ENCODE measurements around the gene FOXE1.

FOXE1 gene

GRCh38 chr9:97860451-97861147 is 7.6 kb downstream of the FOXE1 start:
- Histone ChIP-seq H3K27me3 (ENCODE audit: insufficient read depth, poor library complexity, severe bottlenecking) (no peaks in the 10 kb centered on the region), H3K9me3 (ENCODE audit: severe bottlenecking) (no peaks in the 10 kb centered on the region), H3K36me3 (ENCODE audit: low read depth) (no peaks in the 10 kb centered on the region), H3K4me1 (ENCODE audit: insufficient read depth, poor library complexity, severe bottlenecking) (no peaks in the 10 kb centered on the region), H3K27ac (ENCODE audit: poor library complexity, severe bottlenecking) (no peak overlapping the region), H3K4me3 (ENCODE audit: severe bottlenecking) (no peak overlapping the region)
- ATAC-seq (ENCODE audit: low read depth) (no peak), DNase-seq (ENCODE audit: low spot score) (no peak)
- TF ChIP-seq, protein P1, sequence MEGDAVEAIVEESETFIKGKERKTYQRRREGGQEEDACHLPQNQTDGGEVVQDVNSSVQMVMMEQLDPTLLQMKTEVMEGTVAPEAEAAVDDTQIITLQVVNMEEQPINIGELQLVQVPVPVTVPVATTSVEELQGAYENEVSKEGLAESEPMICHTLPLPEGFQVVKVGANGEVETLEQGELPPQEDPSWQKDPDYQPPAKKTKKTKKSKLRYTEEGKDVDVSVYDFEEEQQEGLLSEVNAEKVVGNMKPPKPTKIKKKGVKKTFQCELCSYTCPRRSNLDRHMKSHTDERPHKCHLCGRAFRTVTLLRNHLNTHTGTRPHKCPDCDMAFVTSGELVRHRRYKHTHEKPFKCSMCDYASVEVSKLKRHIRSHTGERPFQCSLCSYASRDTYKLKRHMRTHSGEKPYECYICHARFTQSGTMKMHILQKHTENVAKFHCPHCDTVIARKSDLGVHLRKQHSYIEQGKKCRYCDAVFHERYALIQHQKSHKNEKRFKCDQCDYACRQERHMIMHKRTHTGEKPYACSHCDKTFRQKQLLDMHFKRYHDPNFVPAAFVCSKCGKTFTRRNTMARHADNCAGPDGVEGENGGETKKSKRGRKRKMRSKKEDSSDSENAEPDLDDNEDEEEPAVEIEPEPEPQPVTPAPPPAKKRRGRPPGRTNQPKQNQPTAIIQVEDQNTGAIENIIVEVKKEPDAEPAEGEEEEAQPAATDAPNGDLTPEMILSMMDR (IDR thresholded peaks at IDR 0.05; ENCODE audit: poor library complexity, severe bottlenecking) = no peak

- ATAC-seq (ENCODE audit: low read depth) = no peak
- H3K4me3 ChIP-seq (ENCODE audit: severe bottlenecking) = no peak overlapping the region
- no peaks in the 10 kb centered on the region for H3K27me3 ChIP-seq (ENCODE audit: insufficient read depth, poor library complexity, severe bottlenecking)
- H3K36me3 ChIP-seq (ENCODE audit: low read depth) = no peaks in the 10 kb centered on the region
- no peaks in the 10 kb centered on the region for H3K4me1 ChIP-seq (ENCODE audit: insufficient read depth, poor library complexity, severe bottlenecking)
- TF ChIP-seq, protein P1 (IDR thresholded peaks at IDR 0.05; ENCODE audit: poor library complexity, severe bottlenecking) = no peak
- no peak overlapping the region for H3K27ac ChIP-seq (ENCODE audit: poor library complexity, severe bottlenecking)
- no peak for DNase-seq (ENCODE audit: low spot score)
- no peaks in the 10 kb centered on the region for H3K9me3 ChIP-seq (ENCODE audit: severe bottlenecking)
Observed at GRCh38 chr9:97861148-97861475, 8.1 kb downstream of the FOXE1 start.

DNA sequence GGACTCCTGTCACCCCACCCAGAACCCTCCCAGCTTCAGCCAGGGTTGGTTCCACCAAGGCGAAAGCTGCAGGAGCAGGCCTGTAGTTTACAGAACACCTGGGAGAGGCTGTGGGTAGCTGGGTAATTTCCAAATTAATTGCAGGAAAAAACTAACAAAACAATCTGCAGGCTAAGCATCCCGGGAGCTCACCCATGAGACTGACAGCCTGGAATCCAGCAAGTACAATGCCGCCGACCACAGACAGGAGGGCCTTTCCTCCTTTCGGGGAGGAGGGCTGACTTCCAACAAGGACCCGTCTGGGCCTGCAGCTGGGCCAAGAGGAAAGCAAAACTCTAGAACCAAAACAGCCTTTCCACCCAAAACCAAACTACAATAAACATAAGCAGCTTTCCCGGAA is 10.3 kb downstream of the FOXE1 start:
- TF ChIP-seq, protein P1 (IDR thresholded peaks at IDR 0.05; ENCODE audit: poor library complexity, severe bottlenecking) = no peak
- no peak overlapping the region for H3K27ac ChIP-seq (ENCODE audit: poor library complexity, severe bottlenecking)
- H3K4me1 ChIP-seq (ENCODE audit: insufficient read depth, poor library complexity, severe bottlenecking) = no peaks in the 10 kb centered on the region
- no peak for DNase-seq (ENCODE audit: low spot score)
- no peak overlapping the region for H3K4me3 ChIP-seq (ENCODE audit: severe bottlenecking)
- peaks cover 8% of the 10 kb centered on the region for H3K9me3 ChIP-seq (ENCODE audit: severe bottlenecking)
- no peaks in the 10 kb centered on the region for H3K27me3 ChIP-seq (ENCODE audit: insufficient read depth, poor library complexity, severe bottlenecking)
- no peak for ATAC-seq (ENCODE audit: low read depth)
- no peaks in the 10 kb centered on the region for H3K36me3 ChIP-seq (ENCODE audit: low read depth)

GRCh38 chr9:97864396-97864795 is 11.4 kb downstream of the FOXE1 start:
- ATAC-seq (ENCODE audit: low read depth) (no peak), DNase-seq (ENCODE audit: low spot score) (no peak)
- TF ChIP-seq, protein P1 (IDR thresholded peaks at IDR 0.05; ENCODE audit: poor library complexity, severe bottlenecking) = no peak
- Histone ChIP-seq H3K27ac (ENCODE audit: poor library complexity, severe bottlenecking) (no peak overlapping the region), H3K4me3 (ENCODE audit: severe bottlenecking) (no peak overlapping the region), H3K9me3 (ENCODE audit: severe bottlenecking) (peaks cover 8% of the 10 kb centered on the region), H3K4me1 (ENCODE audit: insufficient read depth, poor library complexity, severe bottlenecking) (no peaks in the 10 kb centered on the region), H3K36me3 (ENCODE audit: low read depth) (no peaks in the 10 kb centered on the region), H3K27me3 (ENCODE audit: insufficient read depth, poor library complexity, severe bottlenecking) (no peaks in the 10 kb centered on the region)

GRCh38 chr9:97866300-97866699 is 13.3 kb downstream of the FOXE1 start:
- no peak overlapping the region for H3K4me3 ChIP-seq (ENCODE audit: severe bottlenecking)
- ATAC-seq (ENCODE audit: low read depth) = no peak
- H3K4me1 ChIP-seq (ENCODE audit: insufficient read depth, poor library complexity, severe bottlenecking) = no peaks in the 10 kb centered on the region
- no peak for DNase-seq (ENCODE audit: low spot score)
- TF ChIP-seq, protein P1 (IDR thresholded peaks at IDR 0.05; ENCODE audit: poor library complexity, severe bottlenecking) = no peak
- H3K27me3 ChIP-seq (ENCODE audit: insufficient read depth, poor library complexity, severe bottlenecking) = no peaks in the 10 kb centered on the region
- no peak overlapping the region for H3K27ac ChIP-seq (ENCODE audit: poor library complexity, severe bottlenecking)
- peaks cover 8% of the 10 kb centered on the region for H3K9me3 ChIP-seq (ENCODE audit: severe bottlenecking)
- no peaks in the 10 kb centered on the region for H3K36me3 ChIP-seq (ENCODE audit: low read depth)
